ENCODE measurements around the gene NCOA6. TPM values are rescaled to one million over a fixed set of nuclear protein-coding genes. Genes with fewer than 3 reads are reported as not detected.
A peak's percentile ranks its signal among the peaks of the same experiment; 100 is the strongest.

NCOA6 gene
- total RNA-seq, 1 donor from 2014 or later: 45.6 TPM

DNA sequence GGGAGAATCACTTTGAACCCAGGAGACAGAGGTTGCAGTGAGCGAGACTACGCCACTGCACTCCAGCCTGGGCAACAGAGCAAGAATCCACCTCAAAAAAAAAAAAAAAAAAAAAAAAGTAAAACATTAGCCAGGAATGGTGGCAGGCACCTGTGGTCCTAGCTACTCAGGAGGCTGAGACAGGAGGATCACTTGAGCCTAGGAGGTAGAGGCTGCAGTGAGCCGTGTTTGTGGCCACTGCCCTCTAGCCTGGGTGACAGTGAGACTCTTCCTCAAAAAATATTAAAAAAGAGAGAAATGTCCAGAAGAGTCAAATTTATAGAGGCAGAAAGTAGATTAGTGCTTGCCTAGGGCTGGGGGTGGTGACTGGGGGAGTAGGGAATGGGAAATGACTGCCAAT, 141.8 kb downstream of the NCOA6 start:
- no peak overlapping the region for H3K27ac Mint-ChIP-seq (ENCODE audit: unreplicated experiment)
- H3K4me1 Mint-ChIP-seq (ENCODE audit: low read depth, unreplicated experiment): no peaks in the 10 kb centered on the region
- no peak overlapping the region for H3K4me3 Mint-ChIP-seq (ENCODE audit: unreplicated experiment)
- H3K27me3 Mint-ChIP-seq (ENCODE audit: unreplicated experiment): peaks cover 2% of the 10 kb centered on the region
- H3K36me3 Mint-ChIP-seq (ENCODE audit: unreplicated experiment): no peaks in the 10 kb centered on the region
- TF ChIP-seq, protein P1, sequence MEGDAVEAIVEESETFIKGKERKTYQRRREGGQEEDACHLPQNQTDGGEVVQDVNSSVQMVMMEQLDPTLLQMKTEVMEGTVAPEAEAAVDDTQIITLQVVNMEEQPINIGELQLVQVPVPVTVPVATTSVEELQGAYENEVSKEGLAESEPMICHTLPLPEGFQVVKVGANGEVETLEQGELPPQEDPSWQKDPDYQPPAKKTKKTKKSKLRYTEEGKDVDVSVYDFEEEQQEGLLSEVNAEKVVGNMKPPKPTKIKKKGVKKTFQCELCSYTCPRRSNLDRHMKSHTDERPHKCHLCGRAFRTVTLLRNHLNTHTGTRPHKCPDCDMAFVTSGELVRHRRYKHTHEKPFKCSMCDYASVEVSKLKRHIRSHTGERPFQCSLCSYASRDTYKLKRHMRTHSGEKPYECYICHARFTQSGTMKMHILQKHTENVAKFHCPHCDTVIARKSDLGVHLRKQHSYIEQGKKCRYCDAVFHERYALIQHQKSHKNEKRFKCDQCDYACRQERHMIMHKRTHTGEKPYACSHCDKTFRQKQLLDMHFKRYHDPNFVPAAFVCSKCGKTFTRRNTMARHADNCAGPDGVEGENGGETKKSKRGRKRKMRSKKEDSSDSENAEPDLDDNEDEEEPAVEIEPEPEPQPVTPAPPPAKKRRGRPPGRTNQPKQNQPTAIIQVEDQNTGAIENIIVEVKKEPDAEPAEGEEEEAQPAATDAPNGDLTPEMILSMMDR (IDR thresholded peaks at IDR 0.05; ENCODE audit: partially characterized antibody, unreplicated experiment): no peak
- no peak for DNase-seq
- no peaks in the 10 kb centered on the region for H3K9me3 Mint-ChIP-seq (ENCODE audit: unreplicated experiment)

GRCh38 chr20:34680586-34681175, 144.8 kb downstream of the NCOA6 start:
- Mint-ChIP-seq H3K27ac (ENCODE audit: unreplicated experiment) (no peak overlapping the region), H3K27me3 (ENCODE audit: unreplicated experiment) (peaks cover 2% of the 10 kb centered on the region), H3K9me3 (ENCODE audit: unreplicated experiment) (no peaks in the 10 kb centered on the region), H3K4me3 (ENCODE audit: unreplicated experiment) (no peak overlapping the region), H3K4me1 (ENCODE audit: low read depth, unreplicated experiment) (peaks cover 6% of the 10 kb centered on the region), H3K36me3 (ENCODE audit: unreplicated experiment) (no peaks in the 10 kb centered on the region)
- TF ChIP-seq, protein P1 (IDR thresholded peaks at IDR 0.05; ENCODE audit: partially characterized antibody, unreplicated experiment): no peak
- no peak for DNase-seq

DNA sequence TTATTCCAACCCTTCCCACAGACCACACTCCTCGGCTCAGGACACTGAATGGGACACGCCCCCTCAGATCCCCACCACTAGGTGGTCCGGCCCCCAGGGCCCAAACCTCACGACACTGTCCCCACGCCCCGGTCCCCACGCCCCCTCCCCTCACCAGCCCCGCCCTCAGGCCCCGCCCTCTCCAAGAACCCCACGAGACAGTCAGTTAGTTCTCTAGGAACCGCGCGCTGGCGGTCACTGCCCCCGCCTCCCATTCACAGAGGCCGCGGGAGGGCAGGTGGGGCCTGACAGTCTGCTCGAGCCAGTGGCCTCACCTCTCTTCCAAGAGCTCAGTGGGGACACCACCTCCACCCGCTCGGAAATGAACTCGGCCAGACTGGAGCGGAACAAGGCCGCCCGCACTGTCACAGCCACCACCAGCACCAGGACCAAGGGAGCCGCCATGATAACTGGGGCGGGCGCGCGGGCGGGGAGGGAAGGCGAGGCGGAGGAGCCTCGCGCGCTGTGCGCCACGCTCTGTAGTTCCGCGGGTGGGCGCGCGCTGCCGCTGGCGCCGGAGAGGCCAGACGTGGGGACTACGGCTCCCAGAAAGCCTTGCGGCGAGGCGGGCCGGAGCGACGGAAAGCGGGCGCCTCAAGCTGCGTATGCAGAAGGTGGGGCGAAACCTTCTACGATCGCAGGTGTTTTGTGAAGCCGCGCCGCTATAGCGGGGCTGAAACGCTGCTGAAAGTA, 148.6 kb downstream of the NCOA6 start, which contains the start of gene PIGU:
TSS of gene PIGU (minus strand) at position 451 of the 732 bp plus-strand sequence. CDS start at position 444, 7 bp downstream.
- H3K9me3 Mint-ChIP-seq (ENCODE audit: unreplicated experiment): no peaks in the 10 kb centered on the region
- H3K36me3 Mint-ChIP-seq (ENCODE audit: unreplicated experiment): no peaks in the 10 kb centered on the region
- peaks cover 6% of the 10 kb centered on the region for H3K4me1 Mint-ChIP-seq (ENCODE audit: low read depth, unreplicated experiment)
- peak; percentile 96 for DNase-seq
- peak within 1 kb of the TSS; percentile 97 for H3K4me3 Mint-ChIP-seq (ENCODE audit: unreplicated experiment)
- TF ChIP-seq, protein P1 (IDR thresholded peaks at IDR 0.05; ENCODE audit: partially characterized antibody, unreplicated experiment): peak; percentile 14
- peaks cover 2% of the 10 kb centered on the region for H3K27me3 Mint-ChIP-seq (ENCODE audit: unreplicated experiment)
- H3K27ac Mint-ChIP-seq (ENCODE audit: unreplicated experiment): peak within 1 kb of the TSS; percentile 86

- Mint-ChIP-seq H3K27ac (ENCODE audit: unreplicated experiment) (peak overlapping the region; percentile 22), H3K9me3 (ENCODE audit: unreplicated experiment) (no peaks in the 10 kb centered on the region), H3K27me3 (ENCODE audit: unreplicated experiment) (peaks cover 2% of the 10 kb centered on the region), H3K4me1 (ENCODE audit: low read depth, unreplicated experiment) (peaks cover 6% of the 10 kb centered on the region), H3K4me3 (ENCODE audit: unreplicated experiment) (peak overlapping the region; percentile 97), H3K36me3 (ENCODE audit: unreplicated experiment) (no peaks in the 10 kb centered on the region)
- TF ChIP-seq, protein P1 (IDR thresholded peaks at IDR 0.05; ENCODE audit: partially characterized antibody, unreplicated experiment): no peak
- no peak for DNase-seq
These were observed 149.3 kb downstream of the NCOA6 start for GRCh38 chr20:34675993-34676641.
